SK-N-SH (cell line): ENCODE results near the gene LRFN3.

Source experiments
- CTCF ChIP-seq: fragments of 200-600 bp; sonication (generic); IDR thresholded peaks from 2 replicates; pipeline ENCODE4 v1.6.1; 2017; ENCODE audit warnings: antibody characterized with exemption, mild to moderate bottlenecking, moderate library complexity
- POLR2AphosphoS5 ChIP-seq: IDR thresholded peaks from 2 replicates; pipeline ENCODE4 v1.6.1; 2012; ENCODE audit warnings: low read depth, low read length

- no peak for TF ChIP-seq CTCF
- TF ChIP-seq POLR2AphosphoS5: no peak
Observed at GRCh38 chr19:35929876-35930275, 6.3 kb upstream of the LRFN3 start.
